SK-N-SH (cell line): Measurements from ENCODE around the gene CCDC27.

Experiments used
- CTCF ChIP-seq: fragments of 200-600 bp; sonication (generic); IDR thresholded peaks from 2 replicates; pipeline ENCODE4 v1.6.1; 2017; ENCODE audit warnings: antibody characterized with exemption, mild to moderate bottlenecking, moderate library complexity
- EP300 ChIP-seq, 2 experiments: IDR thresholded peaks; 2 replicates each; pipeline versions ENCODE4 v1.4.0 to v1.6.1; 2012; ENCODE audit warnings: borderline replicate concordance in 1 of 2, low read depth in 1 of 2, low read length in 1 of 2
- FOSL2 ChIP-seq: IDR thresholded peaks from 2 replicates; pipeline ENCODE4 v1.4.0; 2012; ENCODE audit warnings: low read depth, mild to moderate bottlenecking, moderate library complexity, borderline replicate concordance
- GATA2 ChIP-seq: sonication (generic); formaldehyde crosslinking; IDR thresholded peaks from 2 replicates; pipeline ENCODE4 v1.5.0; 2020; ENCODE audit warnings: mild to moderate bottlenecking, missing genetic modification reagents
- NFIC ChIP-seq: IDR thresholded peaks from 2 replicates; pipeline ENCODE4 v1.4.0; 2012; ENCODE audit warnings: borderline replicate concordance
- POLR2AphosphoS5 ChIP-seq: IDR thresholded peaks from 2 replicates; pipeline ENCODE4 v1.6.1; 2012; ENCODE audit warnings: low read depth, low read length
- RFX5 ChIP-seq: IDR thresholded peaks from 2 replicates; pipeline ENCODE4 v1.6.1; 2012; ENCODE audit warnings: mild to moderate bottlenecking, improper control_type of control experiment, low read length
- YY1 ChIP-seq: IDR thresholded peaks from 2 replicates; pipeline ENCODE4 v1.4.0; 2012; ENCODE audit warnings: low read depth, mild to moderate bottlenecking
- ZBTB33 ChIP-seq: IDR thresholded peaks from 2 replicates; pipeline ENCODE4 v1.4.0; 2012; ENCODE audit warnings: low read depth, borderline replicate concordance
- TF ChIP-seq, protein P1 (sequence below): fragments of 150-350 bp; IDR thresholded peaks from 2 replicates; pipeline ENCODE4 v1.6.1; 2017; ENCODE audit warnings: antibody characterized with exemption, low read length, low read depth, borderline replicate concordance

GRCh38 chr1:3745590-3746381, 6.5 kb upstream of the CCDC27 start:
- no peak for TF ChIP-seq CTCF
- no peak for TF ChIP-seq GATA2 (CRISPR knock-in tag)
- TF ChIP-seq POLR2AphosphoS5 = no peak
- TF ChIP-seq, protein P1, sequence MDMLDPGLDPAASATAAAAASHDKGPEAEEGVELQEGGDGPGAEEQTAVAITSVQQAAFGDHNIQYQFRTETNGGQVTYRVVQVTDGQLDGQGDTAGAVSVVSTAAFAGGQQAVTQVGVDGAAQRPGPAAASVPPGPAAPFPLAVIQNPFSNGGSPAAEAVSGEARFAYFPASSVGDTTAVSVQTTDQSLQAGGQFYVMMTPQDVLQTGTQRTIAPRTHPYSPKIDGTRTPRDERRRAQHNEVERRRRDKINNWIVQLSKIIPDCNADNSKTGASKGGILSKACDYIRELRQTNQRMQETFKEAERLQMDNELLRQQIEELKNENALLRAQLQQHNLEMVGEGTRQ = no peak
- no peak for TF ChIP-seq YY1
- no peak for TF ChIP-seq EP300 (IDR thresholded peaks at IDR 0.05; ENCODE audit: borderline replicate concordance in 1 of 2, low read depth in 1 of 2, low read length in 1 of 2)
- TF ChIP-seq RFX5 = no peak
- no peak for TF ChIP-seq NFIC
- TF ChIP-seq ZBTB33 = no peak
- no peak for TF ChIP-seq FOSL2
